Measurements from ENCODE around the gene RASL11A.
"Not testable (repeated sequence)": the region's sequence is repeated elsewhere in the genome, so short reads cannot be mapped to it uniquely, and the experiment has no call there.

- not testable (repeated sequence) for TF ChIP-seq CTCF (conservative IDR thresholded peaks at IDR 0.05); EZH2 (IDR thresholded peaks at IDR 0.05; ENCODE audit: low read depth)
Observed at GRCh38 chr13:27300406-27300805, 29.8 kb downstream of the RASL11A start.

Data from PC-9 (cell line).